ENCODE measurements around the gene ARHGAP10. TPM values are rescaled to one million over a fixed set of nuclear protein-coding genes. Genes with fewer than 3 reads are reported as not detected.
A peak's percentile ranks its signal among the peaks of the same experiment; 100 is the strongest.

The ARHGAP10 gene
- total RNA-seq, 1 experiment from 2014 or later = 4.8 TPM

- Histone ChIP-seq H3K27ac (ENCODE audit: low read depth, low read length, poor library complexity, severe bottlenecking) (no peak overlapping the region), H3K27me3 (replicated peaks; ENCODE audit: insufficient read depth, low read depth, low read length, poor library complexity) (no peaks in the 10 kb centered on the region), H3K36me3 (ENCODE audit: insufficient read depth, low read length, poor library complexity, severe bottlenecking) (no peaks in the 10 kb centered on the region), H3K4me3 (ENCODE audit: low read depth, low read length, poor library complexity, severe bottlenecking) (no peak overlapping the region), H3K4me1 (ENCODE audit: insufficient read depth, low read length, poor library complexity, severe bottlenecking) (no peaks in the 10 kb centered on the region), H3K9me3 (ENCODE audit: low read depth, low read length, poor library complexity, severe bottlenecking) (no peaks in the 10 kb centered on the region)
- ChIA-PET POLR2A (ENCODE audit: low non-redundant PET) (no interaction called here), CTCF (no interaction called here)
- TF ChIP-seq CTCF (conservative IDR thresholded peaks at IDR 0.05; ENCODE audit: low read depth, low read length) (no peak), EZH2 (IDR thresholded peaks at IDR 0.05; ENCODE audit: borderline replicate concordance, low read depth, low read length, poor library complexity, severe bottlenecking) (no peak)
- BruUV-seq (replicated peaks) = no TSS peak
- intact Hi-C loops (cut with micrococcal nuclease; ENCODE audit: unreplicated experiment) = no loop called here
- DNase-seq (ENCODE audit: low spot score) = no peak
These were observed 360.6 kb downstream of the ARHGAP10 start for GRCh38 chr4:148092316-148093014.

GRCh38 chr4:148093065-148093464 is 361.2 kb downstream of the ARHGAP10 start:
- H3K9me3 ChIP-seq (ENCODE audit: low read depth, low read length, poor library complexity, severe bottlenecking) = no peaks in the 10 kb centered on the region
- ChIA-PET CTCF (no interaction called here), POLR2A (ENCODE audit: low non-redundant PET) (no interaction called here)
- no peaks in the 10 kb centered on the region for H3K36me3 ChIP-seq (ENCODE audit: insufficient read depth, low read length, poor library complexity, severe bottlenecking)
- H3K27ac ChIP-seq (ENCODE audit: low read depth, low read length, poor library complexity, severe bottlenecking) = no peak overlapping the region
- no peaks in the 10 kb centered on the region for H3K27me3 ChIP-seq (replicated peaks; ENCODE audit: insufficient read depth, low read depth, low read length, poor library complexity)
- intact Hi-C loops (cut with micrococcal nuclease; ENCODE audit: unreplicated experiment) = no loop called here
- BruUV-seq (replicated peaks) = no TSS peak
- DNase-seq (ENCODE audit: low spot score) = no peak
- no peak overlapping the region for H3K4me3 ChIP-seq (ENCODE audit: low read depth, low read length, poor library complexity, severe bottlenecking)
- no peaks in the 10 kb centered on the region for H3K4me1 ChIP-seq (ENCODE audit: insufficient read depth, low read length, poor library complexity, severe bottlenecking)
- no peak for TF ChIP-seq CTCF (conservative IDR thresholded peaks at IDR 0.05; ENCODE audit: low read depth, low read length)
- no peak for TF ChIP-seq EZH2 (IDR thresholded peaks at IDR 0.05; ENCODE audit: borderline replicate concordance, low read depth, low read length, poor library complexity, severe bottlenecking)

GRCh38 chr4:148094149-148094548 is 362.3 kb downstream of the ARHGAP10 start:
- no peak overlapping the region for H3K27ac ChIP-seq (ENCODE audit: low read depth, low read length, poor library complexity, severe bottlenecking)
- BruUV-seq (replicated peaks) = no TSS peak
- intact Hi-C loops (cut with micrococcal nuclease; ENCODE audit: unreplicated experiment) = no loop called here
- ChIA-PET CTCF (no interaction called here), POLR2A (ENCODE audit: low non-redundant PET) (no interaction called here)
- TF ChIP-seq EZH2 (IDR thresholded peaks at IDR 0.05; ENCODE audit: borderline replicate concordance, low read depth, low read length, poor library complexity, severe bottlenecking) = no peak
- TF ChIP-seq CTCF (conservative IDR thresholded peaks at IDR 0.05; ENCODE audit: low read depth, low read length) = no peak
- DNase-seq (ENCODE audit: low spot score) = peak; percentile 12
- no peaks in the 10 kb centered on the region for H3K9me3 ChIP-seq (ENCODE audit: low read depth, low read length, poor library complexity, severe bottlenecking)
- no peak overlapping the region for H3K4me3 ChIP-seq (ENCODE audit: low read depth, low read length, poor library complexity, severe bottlenecking)
- no peaks in the 10 kb centered on the region for H3K4me1 ChIP-seq (ENCODE audit: insufficient read depth, low read length, poor library complexity, severe bottlenecking)
- no peaks in the 10 kb centered on the region for H3K36me3 ChIP-seq (ENCODE audit: insufficient read depth, low read length, poor library complexity, severe bottlenecking)
- H3K27me3 ChIP-seq (replicated peaks; ENCODE audit: insufficient read depth, low read depth, low read length, poor library complexity) = no peaks in the 10 kb centered on the region

Data from A673 (cell line).